ENCODE results near the gene CES5A. TPM values are rescaled to one million over a fixed set of nuclear protein-coding genes. Genes with fewer than 3 reads are reported as not detected.

CES5A gene
- total and polyA plus RNA-seq, 2 of the 4 experiments (the other 2 are of a cell fraction), result not detected

GRCh38 chr16:55872130-55872529 is 3.0 kb downstream of the CES5A start:
- 60% methylated on average over 1 of the region's 7 CpGs; no CpG with 5 or more reads in 1 of the 2 experiments for WGBS, 2 experiments (ENCODE audit: extremely low coverage in 2 of 2, insufficient read length in 1 of 2)
- H3K27me3 ChIP-seq (ENCODE audit: control insufficient read depth, insufficient read depth, low read length), result no peaks in the 10 kb centered on the region
- no peaks in the 10 kb centered on the region for H4K20me1 ChIP-seq (ENCODE audit: insufficient read depth, low read length)
- no peak overlapping the region for H2AK5ac ChIP-seq (ENCODE audit: low read depth, low read length)
- TF ChIP-seq NFE2L2 (IDR thresholded peaks at IDR 0.05; ENCODE audit: low read depth, low read length) (no peak), ELK1 (IDR thresholded peaks at IDR 0.05; ENCODE audit: borderline replicate concordance, low read depth, low read length) (no peak), SMC3 (IDR thresholded peaks at IDR 0.05; ENCODE audit: low read depth, low read length) (no peak), POLR2A (IDR thresholded peaks at IDR 0.05; ENCODE audit: low read depth, low read length) (no peak), MAZ (IDR thresholded peaks at IDR 0.05; ENCODE audit: borderline replicate concordance, low read depth, low read length) (no peak), FOS (IDR thresholded peaks at IDR 0.05; ENCODE audit: low read depth, low read length) (no peak), RCOR1 (IDR thresholded peaks at IDR 0.05; ENCODE audit: insufficient replicate concordance, low read length) (no peak), CEBPB (IDR thresholded peaks at IDR 0.05; ENCODE audit: low read depth, low read length) (no peak), MAFK (IDR thresholded peaks at IDR 0.05; ENCODE audit: low read depth, low read length) (no peak), RAD21 (IDR thresholded peaks at IDR 0.05; ENCODE audit: low read length) (no peak), CHD1 (IDR thresholded peaks at IDR 0.05; ENCODE audit: low read depth, low read length) (no peak), BHLHE40 (IDR thresholded peaks at IDR 0.05; ENCODE audit: low read depth, low read length) (no peak), CTCF (conservative IDR thresholded peaks at IDR 0.05; ENCODE audit: low read depth, low read length) (no peak), MXI1 (IDR thresholded peaks at IDR 0.05; ENCODE audit: borderline replicate concordance, low read depth, low read length) (no peak)
- H3K9me1 ChIP-seq (ENCODE audit: insufficient read depth, low read length), result no peaks in the 10 kb centered on the region
- no peak overlapping the region for H4K5ac ChIP-seq (ENCODE audit: low read depth, low read length)
- no peak overlapping the region for H3K4me2 ChIP-seq (ENCODE audit: low read depth, low read length)
- H2AK9ac ChIP-seq (replicated peaks; ENCODE audit: low read depth, low read length, poor library complexity), result no peak overlapping the region
- no peak overlapping the region for H3K18ac ChIP-seq (ENCODE audit: low read depth, low read length)
- ATAC-seq (ENCODE audit: low read depth) (no peak), DNase-seq (no peak)
- H3K4me3 ChIP-seq (ENCODE audit: insufficient read depth, low read depth, low read length), result no peak overlapping the region
- no peak overlapping the region for H3K4ac ChIP-seq (ENCODE audit: low read depth, low read length)
- no TSS peak for BruUV-seq (replicated peaks)
- intact Hi-C loops (cut with micrococcal nuclease), result no loop called here
- in situ Hi-C loops (cut with MboI; ENCODE audit: low sequenced_read_pairs), result no loop called here
- H4K8ac ChIP-seq (ENCODE audit: low read depth in 2 of 2, low read length in 2 of 2), result no peak overlapping the region
- no peaks in the 10 kb centered on the region for H3K36me3 ChIP-seq (ENCODE audit: control insufficient read depth, insufficient read depth, low read length)
- no peaks in the 10 kb centered on the region for H3K4me1 ChIP-seq (ENCODE audit: control insufficient read depth, insufficient read depth, low read length)
- no peaks in the 10 kb centered on the region for H3K9me3 ChIP-seq (ENCODE audit: control insufficient read depth, insufficient read depth, low read length)
- CTCF ChIA-PET, result no interaction called here
- H3K23ac ChIP-seq (ENCODE audit: low read depth, low read length), result no peak overlapping the region
- H2BK15ac ChIP-seq (ENCODE audit: low read depth, low read length), result no peak overlapping the region
- H2AFZ ChIP-seq (replicated peaks; ENCODE audit: low read length, poor library complexity), result no peak overlapping the region
- no peak overlapping the region for H2BK5ac ChIP-seq (ENCODE audit: low read depth, low read length, poor library complexity, severe bottlenecking)
- dilution Hi-C loops (cut with HindIII; ENCODE audit: low sequenced_read_pairs, unreplicated experiment), result no loop called here
- H3K9ac ChIP-seq (ENCODE audit: low read depth, low read length), result no peak overlapping the region
- H4K91ac ChIP-seq (ENCODE audit: insufficient read depth, low read depth, low read length), result no peak overlapping the region
- POLR2A ChIA-PET (ENCODE audit: unreplicated experiment), result no interaction called here
- no peak overlapping the region for H3K27ac ChIP-seq (ENCODE audit: insufficient read depth, low read length)
- H2BK20ac ChIP-seq (ENCODE audit: low read depth, low read length), result no peak overlapping the region
- no peaks in the 10 kb centered on the region for H3K79me1 ChIP-seq (ENCODE audit: low read depth in 1 of 2, low read length in 2 of 2)
- no peak overlapping the region for H3K14ac ChIP-seq (replicated peaks; ENCODE audit: low read depth, low read length)
- no peak overlapping the region for H3K56ac ChIP-seq (ENCODE audit: extremely low read depth, insufficient read depth, low read length)
- no peak overlapping the region for H2BK120ac ChIP-seq (ENCODE audit: low read depth, low read length)

Data from IMR-90 (cell line).